Femur (tissue), 1 donor: ENCODE data around the gene SH2D3C.
"Not testable (repeated sequence)": the region's sequence is repeated elsewhere in the genome, so short reads cannot be mapped to it uniquely, and the experiment has no call there.

Experiments
- DNase-seq: peaks from one replicate; pipeline ENCODE4 v3.0.0-alpha.2; 2017

Gene SH2D3C

GRCh38 chr9:127763918-127764384 lies 14.5 kb downstream of the SH2D3C start:
- peak; percentile 62 for DNase-seq

GRCh38 chr9:127762111-127762676 lies 16.3 kb downstream of the SH2D3C start:
- no peak for DNase-seq

- DNase-seq, result no peak
Measured at GRCh38 chr9:127761491-127761956, 16.9 kb downstream of the SH2D3C start.

- no peak for DNase-seq
Measured at GRCh38 chr9:127761061-127761460, 17.4 kb downstream of the SH2D3C start.

- DNase-seq, result no peak
Measured at GRCh38 chr9:127758843-127759242, 19.6 kb downstream of the SH2D3C start.

GRCh38 chr9:127756776-127757175 lies 21.7 kb downstream of the SH2D3C start:
- not testable (repeated sequence) for DNase-seq

GRCh38 chr9:127756233-127756632 lies 22.2 kb downstream of the SH2D3C start:
- no peak for DNase-seq

- DNase-seq, result no peak
Measured at GRCh38 chr9:127755061-127756060, 23.1 kb downstream of the SH2D3C start.

- no peak for DNase-seq
Measured at GRCh38 chr9:127754099-127755060, 24.1 kb downstream of the SH2D3C start.

GRCh38 chr9:127753622-127754021 lies 24.8 kb downstream of the SH2D3C start:
- DNase-seq, result no peak

- no peak for DNase-seq
Measured at GRCh38 chr9:127753148-127753547, 25.3 kb downstream of the SH2D3C start.

- DNase-seq, result no peak
Measured at GRCh38 chr9:127751269-127752054, 27.0 kb downstream of the SH2D3C start.

- no peak for DNase-seq
Measured at GRCh38 chr9:127749090-127749787, 29.2 kb downstream of the SH2D3C start.

GRCh38 chr9:127746959-127747569 lies 31.4 kb downstream of the SH2D3C start:
- DNase-seq, result no peak

GRCh38 chr9:127744398-127745110 lies 33.9 kb downstream of the SH2D3C start:
- DNase-seq, result no peak

GRCh38 chr9:127742435-127743088 lies 35.9 kb downstream of the SH2D3C start:
- DNase-seq, result peak; percentile 66

GRCh38 chr9:127741831-127742434 lies 36.5 kb downstream of the SH2D3C start:
- peak; percentile 67 for DNase-seq

- no peak for DNase-seq
Measured at GRCh38 chr9:127739614-127740330, 38.7 kb downstream of the SH2D3C start.
